PC-3 (cell line): ENCODE results near the gene C16orf95. TPM values are rescaled to one million over a fixed set of nuclear protein-coding genes. Genes with fewer than 3 reads are reported as not detected.

Experiments
- ATAC-seq: fragments of 200-7000 bp; cut with Tn5 transposase; 2 replicates; pipeline ENCODE4 v1.9.1; 2020; ENCODE audit warnings: mild to moderate bottlenecking, moderate library complexity
- BruUV-seq: library from RNA; stranded (reverse); fragments of 400-500 nt; replicated peaks from 2 replicates; lab custom pipeline; 2021; lab: Mats Ljungman, UMichigan
- CTCF ChIA-PET: fragments of 300-600 bp; sonication (Branson Sonifier 250); formaldehyde crosslinking; loops from one replicate; lab custom pipeline; 2022; ENCODE audit warnings: antibody characterized with exemption; lab: Charles Lee
- POLR2A ChIA-PET: fragments of 300-600 bp; sonication (Branson Sonifier 250); formaldehyde crosslinking; loops from one replicate; lab custom pipeline; 2022; ENCODE audit warnings: antibody characterized with exemption; ENCODE audit not compliant: unreplicated experiment; lab: Charles Lee
- DNase-seq: peaks from one replicate; pipeline ENCODE4 v3.0.0-alpha.2; 2015
- H2AFZ ChIP-seq: fragments of 300-600 bp; sonication (generic); 2 replicates; pipeline ENCODE4 v1.6.0; 2016; ENCODE audit warnings: antibody characterized with exemption, low read length
- H3F3A ChIP-seq: fragments of 300-600 bp; sonication (generic); one replicate; pipeline ENCODE4 v1.6.0; 2017; ENCODE audit warnings: antibody characterized with exemption, low read length, control low read depth, mild to moderate bottlenecking; ENCODE audit not compliant: unreplicated experiment
- H3K27ac ChIP-seq: fragments of 300-600 bp; sonication (generic); 2 replicates; pipeline ENCODE4 v1.5.1; 2016; ENCODE audit warnings: mild to moderate bottlenecking, low read length
- H3K27me3 ChIP-seq: fragments of 300-600 bp; sonication (generic); 2 replicates; pipeline ENCODE4 v1.6.1; 2016; ENCODE audit warnings: low read length, mixed read lengths
- H3K36me3 ChIP-seq: fragments of 300-600 bp; sonication (generic); 2 replicates; pipeline ENCODE4 v1.6.1; 2016; ENCODE audit warnings: low read depth, mixed run types, low read length, mixed read lengths
- H3K4me1 ChIP-seq: fragments of 300-600 bp; sonication (generic); 2 replicates; pipeline ENCODE4 v1.5.1; 2016; ENCODE audit warnings: low read length; ENCODE audit not compliant: insufficient read depth
- H3K4me2 ChIP-seq: fragments of 300-600 bp; sonication (generic); 2 replicates; pipeline ENCODE4 v1.6.0; 2016; ENCODE audit warnings: low read length
- H3K4me3 ChIP-seq: fragments of 300-600 bp; sonication (generic); 2 replicates; pipeline ENCODE4 v1.5.1; 2016; ENCODE audit warnings: mild to moderate bottlenecking, low read length, mixed read lengths
- H3K79me2 ChIP-seq: fragments of 300-600 bp; sonication (generic); 2 replicates; pipeline ENCODE4 v1.6.1; 2017; ENCODE audit warnings: low read length, mixed read lengths
- H3K9ac ChIP-seq: fragments of 300-600 bp; sonication (generic); 2 replicates; pipeline ENCODE4 v1.6.0; 2016; ENCODE audit warnings: mild to moderate bottlenecking, low read length
- H3K9me2 ChIP-seq: fragments of 300-600 bp; sonication (generic); replicated peaks from 2 replicates; pipeline ENCODE4 v1.6.1; 2016; ENCODE audit warnings: mixed run types, low read length, mixed read lengths
- H3K9me3 ChIP-seq: fragments of 300-600 bp; sonication (generic); 2 replicates; pipeline ENCODE4 v1.6.1; 2016; ENCODE audit warnings: low read length, mixed read lengths
- H4K20me1 ChIP-seq: fragments of 300-600 bp; sonication (generic); 2 replicates; pipeline ENCODE4 v1.6.1; 2016; ENCODE audit warnings: low read length, mixed read lengths
- CTCF ChIP-seq: fragments of 300-600 bp; sonication (generic); conservative IDR thresholded peaks from 2 replicates; pipeline ENCODE4 v1.5.1; 2017; ENCODE audit warnings: antibody characterized with exemption, low read depth, mild to moderate bottlenecking, low read length
- EZH2 ChIP-seq: fragments of 300-600 bp; sonication (generic); IDR thresholded peaks from one replicate; pipeline ENCODE4 v1.6.1; 2017; ENCODE audit warnings: antibody characterized with exemption, mild to moderate bottlenecking, low read length; ENCODE audit not compliant: unreplicated experiment
- EZH2phosphoT487 ChIP-seq: fragments of 300-600 bp; sonication (generic); IDR thresholded peaks from 2 replicates; pipeline ENCODE4 v1.6.1; 2018; ENCODE audit warnings: mild to moderate bottlenecking, antibody characterized with exemption, low read length, borderline replicate concordance
- intact Hi-C: fragments of 100-400 bp; cut with micrococcal nuclease; formaldehyde crosslinking; loops from 2 replicates; pipeline ENCODE4 v1.9.0; 2023
- total RNA-seq: library from RNA; depleted of rRNA; stranded (reverse); fragments of >200 nt; gene quantifications from 2 replicates; pipeline ENCODE4 v1.2.3, GENCODE V29; 2014

Gene C16orf95
- total RNA-seq, 1 experiment from 2014 or later: 2.4 TPM

GRCh38 chr16:87319997-87320491 is 2.9 kb upstream of the C16orf95 start:
- Histone ChIP-seq H3K4me1 (peaks cover 8% of the 10 kb centered on the region), H3K27me3 (no peaks in the 10 kb centered on the region), H3K27ac (no peak overlapping the region), H3K4me3 (no peak overlapping the region), H3K36me3 (no peaks in the 10 kb centered on the region), H3K9me3 (no peaks in the 10 kb centered on the region), H2AFZ (no peak overlapping the region), H3F3A (no peaks in the 10 kb centered on the region), H3K4me2 (no peak overlapping the region), H3K9me2 (no peaks in the 10 kb centered on the region), H3K79me2 (peaks cover 18% of the 10 kb centered on the region), H4K20me1 (no peaks in the 10 kb centered on the region), H3K9ac (no peak overlapping the region)
- TF ChIP-seq EZH2 (no peak), EZH2phosphoT487 (no peak), CTCF (no peak)
- intact Hi-C loops: loop anchor here (5.0 kb wide), 1 partner anchor 72 kb away; the partner anchor contains the start of gene MAP1LC3B
- DNase-seq: no peak
- POLR2A ChIA-PET: no interaction called here
- BruUV-seq: no TSS peak
- CTCF ChIA-PET: no interaction called here
- no peak for ATAC-seq

GRCh38 chr16:87319011-87319410 is 1.8 kb upstream of the C16orf95 start:
- peak overlapping the region; percentile 98 for H3K4me2 ChIP-seq
- no peak overlapping the region for H2AFZ ChIP-seq
- no peak overlapping the region for H3K4me3 ChIP-seq
- no peak overlapping the region for H3K9ac ChIP-seq
- intact Hi-C loops: loop anchor here (5.0 kb wide), 1 partner anchor 73 kb away; the partner anchor contains the start of gene MAP1LC3B
- DNase-seq (no peak), ATAC-seq (no peak)
- BruUV-seq: no TSS peak
- H3K27ac ChIP-seq: no peak overlapping the region
- peaks cover 8% of the 10 kb centered on the region for H3K4me1 ChIP-seq
- H3K36me3 ChIP-seq: no peaks in the 10 kb centered on the region
- H3K9me2 ChIP-seq: no peaks in the 10 kb centered on the region
- H3K79me2 ChIP-seq: peaks cover 18% of the 10 kb centered on the region
- no peak for TF ChIP-seq EZH2phosphoT487
- TF ChIP-seq EZH2: no peak
- no peak for TF ChIP-seq CTCF
- H3F3A ChIP-seq: no peaks in the 10 kb centered on the region
- H3K27me3 ChIP-seq: no peaks in the 10 kb centered on the region
- H3K9me3 ChIP-seq: no peaks in the 10 kb centered on the region
- H4K20me1 ChIP-seq: no peaks in the 10 kb centered on the region
- POLR2A ChIA-PET: no interaction called here
- CTCF ChIA-PET: no interaction called here
